GM21360 (cell line): Measurements from ENCODE around the gene NIPSNAP3A.

ENCODE experiments used
- ATAC-seq: cut with Tn5 transposase; IDR thresholded peaks from one replicate; pipeline ENCODE4 v1.9.1; 2021; ENCODE audit warnings: mild to moderate bottlenecking, moderate library complexity; ENCODE audit not compliant: unreplicated experiment

The NIPSNAP3A gene

DNA sequence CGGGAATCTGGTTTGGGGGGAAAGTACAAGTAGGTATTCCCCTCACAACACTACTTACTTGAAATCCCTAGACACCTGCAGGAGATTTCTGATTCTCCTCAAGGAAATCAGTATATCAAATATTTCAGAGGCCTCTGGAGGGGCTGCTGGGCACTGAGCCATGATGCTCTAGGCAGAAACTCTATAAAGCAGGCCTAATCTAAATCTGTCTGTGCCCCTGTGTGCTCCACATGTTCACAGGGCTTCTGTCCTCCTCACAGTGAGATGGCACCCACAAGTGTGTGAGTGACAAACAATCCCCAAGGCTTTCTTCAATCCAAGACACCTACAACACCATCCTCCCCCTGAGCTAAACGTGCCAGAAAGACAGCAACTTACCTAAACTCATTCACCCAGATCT lies 55.4 kb downstream of the NIPSNAP3A start:
- no peak for ATAC-seq

DNA sequence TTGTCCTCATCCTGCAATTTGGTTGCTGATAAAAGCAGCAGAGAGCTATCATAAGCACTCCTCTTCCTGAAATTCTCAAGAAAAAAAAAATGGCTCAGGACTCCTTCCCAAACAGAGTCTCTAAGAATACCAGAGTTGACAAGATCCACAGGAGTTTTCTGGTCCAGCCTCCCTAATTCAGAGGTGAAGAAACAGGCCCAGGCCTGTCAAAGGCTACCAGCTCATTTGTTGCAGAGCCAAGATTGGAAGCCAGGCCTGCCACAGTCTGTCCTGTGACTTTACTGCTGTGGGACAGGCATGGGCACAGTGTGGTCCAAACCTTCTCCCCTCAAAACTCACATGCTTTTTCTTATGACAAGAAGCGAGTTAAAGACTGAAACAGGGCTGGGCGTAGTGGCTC lies 58.0 kb downstream of the NIPSNAP3A start:
- no peak for ATAC-seq

DNA sequence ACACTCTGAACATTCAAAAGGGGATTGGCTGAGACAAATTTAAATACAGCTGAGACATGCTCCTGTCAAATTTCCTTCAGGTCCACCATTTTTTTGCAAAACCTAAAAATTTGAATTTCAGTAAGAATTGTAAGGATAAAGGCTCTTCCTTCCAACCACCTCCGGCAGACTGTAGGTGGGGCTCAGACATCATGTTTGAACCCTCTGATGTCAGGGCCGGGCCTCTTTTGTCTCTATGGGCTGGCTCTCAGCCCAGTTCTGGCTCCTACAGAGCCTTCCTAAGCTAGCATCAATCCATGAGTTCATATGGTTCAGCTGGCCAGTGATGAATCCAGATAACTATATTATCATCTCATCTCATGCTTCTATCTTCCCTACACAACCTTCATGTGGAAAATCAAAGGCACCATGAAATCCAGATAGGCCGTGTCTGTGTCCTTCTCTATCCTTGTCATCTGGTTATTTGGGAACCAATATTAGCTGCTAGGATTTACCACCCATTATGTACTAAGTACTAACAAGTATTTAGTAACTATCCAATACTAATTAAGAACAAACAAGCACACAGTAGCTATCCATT lies 60.6 kb downstream of the NIPSNAP3A start:
- no peak for ATAC-seq
